ENCODE measurements around the gene MAGEB10.
"Not testable (repeated sequence)": the region's sequence is repeated elsewhere in the genome, so short reads cannot be mapped to it uniquely, and the experiment has no call there.

The MAGEB10 gene

GRCh38 chrX:27807690-27808089 lies at the start of gene MAGEB10:
TSS of gene MAGEB10 (plus strand) at chrX:27807990. CDS start at chrX:27821307, 13,317 bp downstream.
- no peak for DNase-seq

- DNase-seq, result no peak
Measured at GRCh38 chrX:27765718-27766117, 42.1 kb upstream of the MAGEB10 start.

- DNase-seq, result no peak
Measured at GRCh38 chrX:27767387-27767786, 40.4 kb upstream of the MAGEB10 start.

GRCh38 chrX:27775984-27776383 lies 31.8 kb upstream of the MAGEB10 start:
- no peak for DNase-seq

GRCh38 chrX:27796640-27797257 lies 11.0 kb upstream of the MAGEB10 start:
- DNase-seq, result no peak

GRCh38 chrX:27797575-27797974 lies 10.2 kb upstream of the MAGEB10 start:
- DNase-seq, result no peak

GRCh38 chrX:27808226-27808625 lies 436 bp downstream of the MAGEB10 start:
- DNase-seq, result no peak

- DNase-seq, result not testable (repeated sequence)
Measured at GRCh38 chrX:27808991-27809859, 1.4 kb downstream of the MAGEB10 start.

GRCh38 chrX:27815209-27815608 lies 7.4 kb downstream of the MAGEB10 start:
- no peak for DNase-seq

GRCh38 chrX:27823812-27824211 lies 16.0 kb downstream of the MAGEB10 start:
- no peak for DNase-seq

GRCh38 chrX:27838185-27838584 lies 30.4 kb downstream of the MAGEB10 start:
- no peak for DNase-seq

GRCh38 chrX:27840881-27841280 lies 33.1 kb downstream of the MAGEB10 start:
- DNase-seq, result no peak

- no peak for DNase-seq
Measured at GRCh38 chrX:27842859-27843258, 35.1 kb downstream of the MAGEB10 start.

GRCh38 chrX:27860337-27860736 lies 52.5 kb downstream of the MAGEB10 start:
- no peak for DNase-seq

GRCh38 chrX:27863809-27864208 lies 56.0 kb downstream of the MAGEB10 start:
- no peak for DNase-seq
